H1 (cell line): Measurements from ENCODE around the gene RNF166. TPM values are rescaled to one million over a fixed set of nuclear protein-coding genes. Genes with fewer than 3 reads are reported as not detected.

Experiments used
- CTCF ChIA-PET: fragments of 300-600 bp; sonication (Branson Sonifier 250); formaldehyde crosslinking; loops from one replicate; lab custom pipeline; 2021; ENCODE audit not compliant: partially characterized antibody; lab: Charles Lee
- POLR2A ChIA-PET: fragments of 300-600 bp; sonication (Branson Sonifier 250); formaldehyde crosslinking; loops from one replicate; lab custom pipeline; 2021; ENCODE audit warnings: inconsistent platforms; ENCODE audit not compliant: partially characterized antibody; lab: Charles Lee
- DNase-seq, 2 experiments: peaks; one replicate each; pipeline versions ENCODE4 v3.0.0 to v3.0.0-alpha.2; 2010 to 2022; ENCODE audit warnings: low spot score in 2 of 2, low read depth in 1 of 2, mixed read lengths in 1 of 2
- FAIRE-seq: peaks from 2 replicates; lab custom pipeline; 2011; peaks lifted over from hg19 to GRCh38; lab: Jason Lieb, UNC
- H2AFZ ChIP-seq: 2 replicates; pipeline ENCODE4 v1.8.1; 2012; ENCODE audit warnings: low read length, inconsistent platforms
- H2AK5ac ChIP-seq: 2 replicates; pipeline ENCODE4 v1.6.1; 2013; ENCODE audit warnings: low read depth, low read length
- H2BK120ac ChIP-seq: replicated peaks from 2 replicates; pipeline ENCODE3; 2013; ENCODE audit warnings: low read depth, low read length, inconsistent platforms
- H2BK12ac ChIP-seq: 2 replicates; pipeline ENCODE4 v1.6.1; 2013; ENCODE audit warnings: low read depth, low read length
- H2BK15ac ChIP-seq: 2 replicates; pipeline ENCODE4 v1.6.1; 2013; ENCODE audit warnings: low read length
- H2BK20ac ChIP-seq: 2 replicates; pipeline ENCODE4 v1.6.1; 2013; ENCODE audit warnings: low read length
- H2BK5ac ChIP-seq: 2 replicates; pipeline ENCODE4 v1.6.1; 2013; ENCODE audit warnings: low read depth, low read length
- H3K14ac ChIP-seq: 2 replicates; pipeline ENCODE4 v1.6.1; 2013; ENCODE audit warnings: inconsistent platforms; ENCODE audit not compliant: insufficient read length
- H3K18ac ChIP-seq: 2 replicates; pipeline ENCODE4 v1.6.1; 2013; ENCODE audit warnings: low read length; ENCODE audit errors: extremely low read depth
- H3K23ac ChIP-seq: 2 replicates; pipeline ENCODE4 v1.6.1; 2013; ENCODE audit warnings: inconsistent platforms; ENCODE audit not compliant: insufficient read length
- H3K23me2 ChIP-seq: 2 replicates; pipeline ENCODE4 v1.6.1; 2013; ENCODE audit warnings: low read depth, low read length
- H3K27ac ChIP-seq: 2 replicates; pipeline ENCODE4 v1.6.1; 2011; ENCODE audit warnings: low read depth, low read length, inconsistent platforms
- H3K27me3 ChIP-seq, 4 experiments: replicated peaks in 1 of 4; 1 replicate in 1 of 4; 2 replicates in 3 of 4; pipeline versions ENCODE4 v1.6.1 to v1.8.1; 2011 to 2013; ENCODE audit warnings: low read length in 3 of 4, mild to moderate bottlenecking in 3 of 4, inconsistent platforms in 2 of 4, mixed read lengths in 2 of 4, moderate library complexity in 1 of 4; ENCODE audit not compliant: control insufficient read depth in 3 of 4, insufficient read depth in 3 of 4; ENCODE audit errors: extremely low read depth in 1 of 4
- H3K36me3 ChIP-seq, 4 experiments: 2 replicates each; pipeline versions ENCODE4 v1.6.1 to v1.8.1; 2011 to 2013; ENCODE audit warnings: mild to moderate bottlenecking in 4 of 4, low read length in 3 of 4, moderate library complexity in 2 of 4, control low read depth in 1 of 4, inconsistent platforms in 1 of 4; ENCODE audit not compliant: insufficient read depth in 4 of 4, control insufficient read depth in 2 of 4
- H3K4ac ChIP-seq: replicated peaks from 2 replicates; pipeline ENCODE3; 2013; ENCODE audit warnings: low read length, low read depth, mixed read lengths, inconsistent platforms; ENCODE audit not compliant: insufficient read length
- H3K4me1 ChIP-seq, 4 experiments: replicated peaks in 1 of 4; 1 replicate in 1 of 4; 2 replicates in 3 of 4; pipeline versions ENCODE4 v1.6.1 to v1.8.1; 2011 to 2013; ENCODE audit warnings: low read length in 3 of 4, inconsistent platforms in 2 of 4, mixed read lengths in 1 of 4; ENCODE audit not compliant: insufficient read depth in 4 of 4, control insufficient read depth in 3 of 4
- H3K4me2 ChIP-seq, 2 experiments: 2 replicates each; pipeline versions ENCODE4 v1.6.1 to v1.8.1; 2011 to 2013; ENCODE audit warnings: low read depth in 2 of 2, low read length in 2 of 2, control low read depth in 1 of 2, inconsistent platforms in 1 of 2, mild to moderate bottlenecking in 1 of 2; ENCODE audit not compliant: insufficient read depth in 1 of 2
- H3K4me3 ChIP-seq, 4 experiments: fragments of 200-600, 300-600 bp in 1 of 4; sonication (generic), shearing (Covaris generic), sonication (Bioruptor Twin) in 1 of 4; 2 replicates each; pipeline versions ENCODE4 v1.5.1 to v1.8.1; 2011 to 2016; ENCODE audit warnings: low read length in 4 of 4, low read depth in 3 of 4, control low read depth in 2 of 4, inconsistent platforms in 2 of 4, mild to moderate bottlenecking in 2 of 4, mixed read lengths in 1 of 4, moderate library complexity in 1 of 4; ENCODE audit not compliant: insufficient read depth in 2 of 4; ENCODE audit errors: extremely low read depth in 1 of 4
- H3K56ac ChIP-seq: replicated peaks from 2 replicates; pipeline ENCODE3; 2013; ENCODE audit warnings: low read depth, mild to moderate bottlenecking, mixed read lengths, low read length, inconsistent platforms; ENCODE audit not compliant: insufficient read length
- H3K79me1 ChIP-seq: 2 replicates; pipeline ENCODE4 v1.6.1; 2013; ENCODE audit warnings: low read depth, low read length, control low read depth
- H3K79me2 ChIP-seq, 2 experiments: 2 replicates each; pipeline versions ENCODE4 v1.6.1 to v1.8.1; 2012 to 2013; ENCODE audit warnings: low read length in 2 of 2, mild to moderate bottlenecking in 2 of 2, inconsistent platforms in 1 of 2; ENCODE audit not compliant: insufficient read depth in 2 of 2, control insufficient read depth in 1 of 2
- H3K9ac ChIP-seq, 4 experiments: replicated peaks in 1 of 4; 1 replicate in 1 of 4; 2 replicates in 3 of 4; pipeline versions ENCODE4 v1.6.1 to v1.8.1; 2011 to 2013; ENCODE audit warnings: low read depth in 3 of 4, low read length in 3 of 4, control low read depth in 2 of 4, mild to moderate bottlenecking in 2 of 4, moderate library complexity in 2 of 4, inconsistent platforms in 1 of 4; ENCODE audit errors: extremely low read depth in 1 of 4
- H3K9me3 ChIP-seq, 2 experiments: 2 replicates each; pipeline versions ENCODE4 v1.6.1 to v1.8.1; 2012 to 2013; ENCODE audit warnings: mild to moderate bottlenecking in 2 of 2, moderate library complexity in 2 of 2, control low read depth in 1 of 2, inconsistent platforms in 1 of 2, low read depth in 1 of 2, low read length in 1 of 2, mixed read lengths in 1 of 2; ENCODE audit not compliant: insufficient read depth in 2 of 2
- H4K20me1 ChIP-seq, 2 experiments: replicated peaks in 1 of 2; 2 replicates each; pipeline versions ENCODE3 to v1.8.1; 2011 to 2013; ENCODE audit warnings: inconsistent platforms in 2 of 2, low read length in 2 of 2, mild to moderate bottlenecking in 1 of 2; ENCODE audit not compliant: insufficient read depth in 2 of 2, control insufficient read depth in 1 of 2
- H4K5ac ChIP-seq: 2 replicates; pipeline ENCODE4 v1.6.1; 2013; ENCODE audit warnings: low read length, low read depth, mixed read lengths, inconsistent platforms; ENCODE audit not compliant: insufficient read length
- H4K8ac ChIP-seq: 2 replicates; pipeline ENCODE4 v1.8.0; 2013; ENCODE audit warnings: mild to moderate bottlenecking, moderate library complexity, low read length, inconsistent platforms; ENCODE audit not compliant: insufficient read depth; ENCODE audit errors: extremely low read depth
- H4K91ac ChIP-seq: replicated peaks from 2 replicates; pipeline ENCODE3; 2013; ENCODE audit warnings: low read length, mixed read lengths, inconsistent platforms; ENCODE audit not compliant: insufficient read length
- CTCF ChIP-seq, 3 experiments: IDR thresholded peaks; 1 replicate in 2 of 3; 2 replicates in 1 of 3; pipeline versions ENCODE4 v1.5.1 to v1.6.1; 2011; ENCODE audit warnings: low read length in 3 of 3, mild to moderate bottlenecking in 3 of 3, inconsistent platforms in 2 of 3, low read depth in 1 of 3, moderate library complexity in 1 of 3; ENCODE audit not compliant: insufficient read depth in 1 of 3; ENCODE audit errors: control extremely low read depth in 1 of 3
- GABPA ChIP-seq: IDR thresholded peaks from 2 replicates; pipeline ENCODE4 v1.6.1; 2011; ENCODE audit warnings: mild to moderate bottlenecking, low read length, moderate library complexity, borderline replicate concordance; ENCODE audit not compliant: insufficient read depth
- RAD21 ChIP-seq, 2 experiments: IDR thresholded peaks in 1 of 2; conservative IDR thresholded peaks in 1 of 2; 2 replicates each; pipeline ENCODE4 v1.6.1; 2011; ENCODE audit warnings: low read depth in 2 of 2, low read length in 2 of 2, improper control_type of control experiment in 1 of 2, inconsistent platforms in 1 of 2, mild to moderate bottlenecking in 1 of 2, moderate library complexity in 1 of 2
- TEAD4 ChIP-seq: IDR thresholded peaks from 2 replicates; pipeline ENCODE4 v1.6.1; 2012; ENCODE audit warnings: low read depth, low read length, inconsistent platforms, mixed read lengths
- WGBS, 2 experiments: shearing (Covaris generic) in 1 of 2; methylation state at CpG; one replicate each; pipeline versions ENCODE4 v1.1.6 to v1.1.7; 2013 to 2015; ENCODE audit warnings: low lambda C conversion rate in 2 of 2, mixed read lengths in 2 of 2, inconsistent platforms in 1 of 2, low coverage in 1 of 2, missing lambda C conversion rate in 1 of 2; ENCODE audit not compliant: insufficient replicate concordance in 2 of 2, insufficient coverage in 1 of 2, insufficient read length in 1 of 2; ENCODE audit errors: extremely low coverage in 1 of 2, missing lambda C conversion rate in 1 of 2; 5-methylcytosine and 5-hydroxymethylcytosine counted together
- polyA plus RNA-seq, 7 experiments: library from polyadenylated mRNA; depleted of rRNA in 3 of 7; stranded (reverse) in 5 of 7; unstranded in 2 of 7; fragments of >200 nt in 5 of 7; fragments of 200-250 nt in 2 of 7; gene quantifications; 1 replicate in 5 of 7; 2 replicates in 1 of 7; 4 replicates in 1 of 7; pipeline versions ENCODE4 v1.2.1 to v1.2.3, GENCODE V29; 2011 to 2013; ENCODE audit warnings: missing spikeins in 2 of 7, mixed read lengths in 2 of 7
- total RNA-seq: library from RNA; stranded (reverse); fragmentation: NEBNext Ultra II Directional; extraction: Animal tissue kit (Norgen Biotek cat#: 25700); gene quantifications from 2 replicates; pipeline ENCODE4 v1.2.1, GENCODE V29; 2021

The RNF166 gene
- total and polyA plus RNA-seq, 2 of the 8 experiments (the other 6 are each of a cell fraction or from before 2014, with no cell fraction given), result 29.8 to 31.2 TPM

GRCh38 chr16:88697831-88698615, 8.2 kb downstream of the RNF166 start:
- Histone ChIP-seq H4K20me1 (peaks cover 2 to 3% of the 10 kb centered on the region in 2 experiments), H2AFZ (no peak overlapping the region), H3K79me2 (no peaks in the 10 kb centered on the region; a peak in 1 of 4 replicates), H3K23ac (no peak overlapping the region), H2BK20ac (no peak overlapping the region), H3K14ac (no peak overlapping the region), H3K18ac (no peak overlapping the region), H3K27ac (no peak overlapping the region), H3K56ac (no peak overlapping the region), H2BK15ac (no peak overlapping the region), H2BK120ac (no peak overlapping the region), H3K9ac (no peak overlapping the region), H4K5ac (no peak overlapping the region), H3K4ac (no peak overlapping the region), H2AK5ac (no peak overlapping the region), H4K8ac (peak overlapping the region; percentile 51; the same call in 1 of the 2 replicates), H3K9me3 (no peaks in the 10 kb centered on the region), H3K36me3 (peaks cover 0 to 15% (median 4%) of the 10 kb centered on the region in 4 experiments; a peak in 4 of 8 replicates), H3K4me1 (no peaks in the 10 kb centered on the region), H3K4me2 (no peak overlapping the region), H2BK12ac (no peak overlapping the region), H3K23me2 (no peaks in the 10 kb centered on the region), H4K91ac (no peak overlapping the region), H3K79me1 (peaks cover 5% of the 10 kb centered on the region; the same call in 1 of the 2 replicates), H3K27me3 (no peaks in the 10 kb centered on the region), H2BK5ac (no peak overlapping the region), H3K4me3 (no peak overlapping the region)
- POLR2A ChIA-PET, result interaction anchor here (1.0 to 1.6 kb wide), 3 partner anchors 9 to 25 kb away, joined by 3 to 6 read pairs (median 3); partner anchors contain the start of gene CTU2
- CTCF ChIA-PET, result interaction anchor here (0.7 to 6.5 kb wide), 12 partner anchors 8 to 153 kb away, joined by 3 to 37 read pairs (median 4); no protein-coding TSS in a partner anchor
- TF ChIP-seq GABPA, result peak; percentile 71; the same call in 1 of the 2 replicates
- peak; percentile 67 to 69 for TF ChIP-seq RAD21 (IDR thresholded peaks at IDR 0.05 in 1 of 2, conservative IDR thresholded peaks at IDR 0.05 in 1 of 2; ENCODE audit: low read depth in 2 of 2, low read length in 2 of 2)
- peak; percentile 67 to 76 (median 76) for TF ChIP-seq CTCF (IDR thresholded peaks at IDR 0.05; ENCODE audit: control extremely low read depth in 1 of 3, insufficient read depth in 1 of 3, low read depth in 1 of 3, low read length in 3 of 3)
- TF ChIP-seq TEAD4, result no peak
- WGBS, 2 experiments, result 92% methylated on average over 30 of the region's 37 CpGs; no CpG with 5 or more reads in 1 of the 2 experiments
- no peak for DNase-seq
- no peak for FAIRE-seq
